ENCODE data around the gene SH2D4B. TPM values are rescaled to one million over a fixed set of nuclear protein-coding genes. Genes with fewer than 3 reads are reported as not detected.

The SH2D4B gene
- total RNA-seq, 2 donors from 2014 or later: 0.13 TPM; not detected in 1

GRCh38 chr10:80535671-80536360 is 1.9 kb upstream of the SH2D4B start:
- H3K4me3 ChIP-seq (ENCODE audit: low read length): no peak overlapping the region
- Mint-ChIP-seq H3K4me3 (peak overlapping the region; percentile 66), H3K27ac (peak overlapping the region; percentile 76), H3K27me3 (ENCODE audit: insufficient read depth) (peaks cover 5% of the 10 kb centered on the region), H3K9me3 (peaks cover 15% of the 10 kb centered on the region), H3K4me1 (peaks cover 22% of the 10 kb centered on the region), H3K36me3 (ENCODE audit: low read depth) (no peaks in the 10 kb centered on the region)
- no peaks in the 10 kb centered on the region for H3K36me3 ChIP-seq (ENCODE audit: control insufficient read depth, insufficient read depth, low read length)
- no peak overlapping the region for H3K9ac ChIP-seq (ENCODE audit: extremely low read depth, low read length, poor library complexity, severe bottlenecking)
- no peaks in the 10 kb centered on the region for H3K27me3 ChIP-seq (ENCODE audit: control insufficient read depth, insufficient read depth, low read length, poor library complexity, severe bottlenecking)
- H3K4me1 ChIP-seq (ENCODE audit: control insufficient read depth, insufficient read depth, low read length): peaks cover 14% of the 10 kb centered on the region
- WGBS, 2 experiments (ENCODE audit: insufficient coverage in 1 of 2, insufficient read length in 1 of 2): 85 to 86% methylated on average over 40 to 50 of the region's 50 CpGs
- H3K9me3 ChIP-seq (ENCODE audit: control insufficient read depth, low read length): no peaks in the 10 kb centered on the region
- DNase-seq: peak; percentile 87
- H3K27ac ChIP-seq (ENCODE audit: low read depth, low read length): no peak overlapping the region
- TF ChIP-seq CTCF (conservative IDR thresholded peaks at IDR 0.05): peak; percentile 86

GRCh38 chr10:80536361-80536835 is 1.3 kb upstream of the SH2D4B start:
- 93 to 100% methylated on average over 2 to 17 of the region's 17 CpGs for WGBS, 2 experiments (ENCODE audit: insufficient coverage in 1 of 2, insufficient read length in 1 of 2)
- Mint-ChIP-seq H3K36me3 (ENCODE audit: low read depth) (no peaks in the 10 kb centered on the region), H3K4me3 (peak overlapping the region; percentile 66), H3K9me3 (peaks cover 15% of the 10 kb centered on the region), H3K27me3 (ENCODE audit: insufficient read depth) (peaks cover 5% of the 10 kb centered on the region), H3K4me1 (peaks cover 19% of the 10 kb centered on the region), H3K27ac (peak overlapping the region; percentile 76)
- no peak overlapping the region for H3K9ac ChIP-seq (ENCODE audit: extremely low read depth, low read length, poor library complexity, severe bottlenecking)
- no peak for DNase-seq
- H3K27me3 ChIP-seq (ENCODE audit: control insufficient read depth, insufficient read depth, low read length, poor library complexity, severe bottlenecking): no peaks in the 10 kb centered on the region
- H3K4me1 ChIP-seq (ENCODE audit: control insufficient read depth, insufficient read depth, low read length): peaks cover 14% of the 10 kb centered on the region
- TF ChIP-seq CTCF (conservative IDR thresholded peaks at IDR 0.05): no peak
- H3K9me3 ChIP-seq (ENCODE audit: control insufficient read depth, low read length): no peaks in the 10 kb centered on the region
- H3K4me3 ChIP-seq (ENCODE audit: low read length): peak overlapping the region; percentile 19
- no peaks in the 10 kb centered on the region for H3K36me3 ChIP-seq (ENCODE audit: control insufficient read depth, insufficient read depth, low read length)
- no peak overlapping the region for H3K27ac ChIP-seq (ENCODE audit: low read depth, low read length)

GRCh38 chr10:80537086-80537735 is 491 bp upstream of the SH2D4B start:
- Histone ChIP-seq H3K4me3 (ENCODE audit: low read length) (peak overlapping the region; percentile 19), H3K4me1 (ENCODE audit: control insufficient read depth, insufficient read depth, low read length) (peaks cover 14% of the 10 kb centered on the region), H3K27ac (ENCODE audit: low read depth, low read length) (no peak overlapping the region), H3K27me3 (ENCODE audit: control insufficient read depth, insufficient read depth, low read length, poor library complexity, severe bottlenecking) (no peaks in the 10 kb centered on the region), H3K9me3 (ENCODE audit: control insufficient read depth, low read length) (no peaks in the 10 kb centered on the region), H3K9ac (ENCODE audit: extremely low read depth, low read length, poor library complexity, severe bottlenecking) (peak overlapping the region; percentile 23), H3K36me3 (ENCODE audit: control insufficient read depth, insufficient read depth, low read length) (no peaks in the 10 kb centered on the region)
- H3K27ac Mint-ChIP-seq: peak overlapping the region; percentile 44
- H3K36me3 Mint-ChIP-seq (ENCODE audit: low read depth): no peaks in the 10 kb centered on the region
- WGBS, 2 experiments (ENCODE audit: insufficient coverage in 1 of 2, insufficient read length in 1 of 2): 90 to 93% methylated on average over 5 to 8 of the region's 8 CpGs
- H3K9me3 Mint-ChIP-seq: peaks cover 15% of the 10 kb centered on the region
- no peak for TF ChIP-seq CTCF (conservative IDR thresholded peaks at IDR 0.05)
- peaks cover 8% of the 10 kb centered on the region for H3K27me3 Mint-ChIP-seq (ENCODE audit: insufficient read depth)
- DNase-seq: no peak
- peaks cover 19% of the 10 kb centered on the region for H3K4me1 Mint-ChIP-seq
- peak overlapping the region; percentile 66 for H3K4me3 Mint-ChIP-seq

Data from endodermal cell (in vitro differentiated cells).